ENCODE results near the gene AQP11.

GRCh38 chr11:77604281-77604680, 14.5 kb downstream of the AQP11 start:
- TF ChIP-seq GLIS3 (CRISPR knock-in tag; IDR thresholded peaks at IDR 0.05) (no peak), CREB5 (CRISPR knock-in tag; IDR thresholded peaks at IDR 0.05; ENCODE audit: low read depth) (no peak), RARB (CRISPR knock-in tag; IDR thresholded peaks at IDR 0.05) (no peak), ISL1 (CRISPR knock-in tag; IDR thresholded peaks at IDR 0.05) (no peak), TOX (CRISPR knock-in tag; IDR thresholded peaks at IDR 0.05; ENCODE audit: borderline replicate concordance) (no peak), TCF4 (CRISPR knock-in tag; IDR thresholded peaks at IDR 0.05; ENCODE audit: borderline replicate concordance) (no peak)
